Measurements from ENCODE around the gene F13A1.

F13A1 gene

DNA sequence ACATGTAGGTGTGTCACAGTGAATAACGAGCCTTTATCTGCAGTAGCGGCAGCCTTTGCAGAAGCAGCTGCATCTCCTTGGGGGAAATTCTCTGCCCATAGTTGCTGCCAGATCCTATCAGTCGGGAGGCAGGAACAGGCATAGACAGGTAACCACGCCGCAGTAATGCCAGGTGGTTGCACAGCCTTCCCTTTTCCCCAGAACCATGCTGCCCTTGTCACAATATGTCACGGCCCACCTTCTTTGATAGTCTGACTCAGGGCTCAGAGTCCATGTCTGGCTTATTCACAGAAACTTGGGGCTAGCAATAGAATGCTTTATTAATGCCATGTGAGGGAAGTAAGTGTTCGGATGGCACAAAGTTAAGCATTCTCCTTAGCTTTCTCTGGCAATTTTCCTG is 76.6 kb downstream of the F13A1 start:
- no peak for DNase-seq (ENCODE audit: low read depth)

GRCh38 chr6:6239598-6240581 is 80.6 kb downstream of the F13A1 start:
- no peak for DNase-seq (ENCODE audit: low read depth)

DNA sequence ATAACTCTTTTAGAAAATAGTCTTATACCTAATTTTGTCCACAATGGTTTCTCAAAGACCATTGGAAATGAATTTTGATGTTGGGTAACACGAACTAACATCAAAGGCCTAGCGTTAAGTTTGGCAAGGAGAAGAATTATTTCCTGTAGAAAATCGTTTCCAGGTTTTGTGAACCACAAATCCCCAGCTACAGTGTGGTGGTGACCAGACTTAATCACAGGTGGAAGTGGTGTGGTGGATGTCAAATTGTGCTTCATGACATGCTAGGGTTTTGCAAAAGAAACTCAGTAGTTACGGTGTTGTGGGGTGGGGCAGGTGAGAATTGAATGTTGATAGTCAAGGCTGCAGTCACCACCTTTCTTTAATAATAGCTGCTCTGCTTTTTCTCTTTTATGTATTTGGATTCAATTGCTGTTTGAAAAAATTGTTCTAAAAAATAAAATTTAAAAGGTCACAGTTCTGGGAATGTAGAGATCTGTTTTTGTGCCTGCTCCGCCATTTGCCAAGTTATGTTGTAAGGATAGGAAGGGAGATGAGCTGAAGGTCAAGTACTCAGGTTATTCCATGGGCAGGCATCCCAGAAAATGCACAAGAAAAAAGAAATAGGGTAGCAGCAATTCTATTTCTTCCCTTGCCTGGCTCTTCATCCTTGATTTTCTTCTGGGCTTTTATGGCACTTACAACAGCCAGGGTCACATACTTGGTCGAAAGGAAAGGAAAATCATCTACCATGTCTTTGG is 83.6 kb downstream of the F13A1 start:
- no peak for DNase-seq (ENCODE audit: low read depth)

- DNase-seq (ENCODE audit: low read depth), result no peak
Measured at GRCh38 chr6:6235786-6236185, 84.7 kb downstream of the F13A1 start.

- DNase-seq (ENCODE audit: low read depth), result no peak
Measured at GRCh38 chr6:6234963-6235362, 85.5 kb downstream of the F13A1 start.

- no peak for DNase-seq (ENCODE audit: low read depth)
Measured at GRCh38 chr6:6230286-6230685, 90.2 kb downstream of the F13A1 start.

GRCh38 chr6:6227896-6228295 is 92.6 kb downstream of the F13A1 start:
- no peak for DNase-seq (ENCODE audit: low read depth)

GRCh38 chr6:6225885-6226529 is 94.5 kb downstream of the F13A1 start:
- no peak for DNase-seq (ENCODE audit: low read depth)

DNA sequence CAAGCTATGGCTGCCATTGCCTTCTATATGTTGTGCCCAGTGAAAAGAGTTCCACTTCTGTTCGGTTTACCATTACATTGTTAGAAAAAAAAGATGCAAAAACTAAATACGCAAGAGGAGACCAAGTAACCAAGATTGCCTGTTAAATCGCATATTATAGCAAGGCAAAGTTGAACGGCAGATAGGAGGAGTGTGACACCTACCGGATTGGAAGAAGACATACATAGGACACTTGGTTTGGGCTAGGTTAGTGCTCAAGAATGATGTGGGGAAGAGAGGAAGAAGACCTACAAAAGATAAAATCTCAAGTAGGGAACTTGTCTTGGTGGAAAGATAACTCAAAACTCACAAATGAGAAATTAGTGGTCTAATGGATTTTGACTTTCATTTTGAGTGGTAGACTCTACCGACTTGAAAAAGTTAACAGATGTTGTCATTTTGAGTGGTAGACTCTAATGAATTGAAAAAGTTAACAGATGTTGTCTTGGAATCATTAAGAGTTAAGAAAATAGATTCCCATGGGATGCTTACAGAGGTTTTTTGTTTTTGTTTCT is 95.5 kb downstream of the F13A1 start:
- DNase-seq (ENCODE audit: low read depth), result no peak

DNA sequence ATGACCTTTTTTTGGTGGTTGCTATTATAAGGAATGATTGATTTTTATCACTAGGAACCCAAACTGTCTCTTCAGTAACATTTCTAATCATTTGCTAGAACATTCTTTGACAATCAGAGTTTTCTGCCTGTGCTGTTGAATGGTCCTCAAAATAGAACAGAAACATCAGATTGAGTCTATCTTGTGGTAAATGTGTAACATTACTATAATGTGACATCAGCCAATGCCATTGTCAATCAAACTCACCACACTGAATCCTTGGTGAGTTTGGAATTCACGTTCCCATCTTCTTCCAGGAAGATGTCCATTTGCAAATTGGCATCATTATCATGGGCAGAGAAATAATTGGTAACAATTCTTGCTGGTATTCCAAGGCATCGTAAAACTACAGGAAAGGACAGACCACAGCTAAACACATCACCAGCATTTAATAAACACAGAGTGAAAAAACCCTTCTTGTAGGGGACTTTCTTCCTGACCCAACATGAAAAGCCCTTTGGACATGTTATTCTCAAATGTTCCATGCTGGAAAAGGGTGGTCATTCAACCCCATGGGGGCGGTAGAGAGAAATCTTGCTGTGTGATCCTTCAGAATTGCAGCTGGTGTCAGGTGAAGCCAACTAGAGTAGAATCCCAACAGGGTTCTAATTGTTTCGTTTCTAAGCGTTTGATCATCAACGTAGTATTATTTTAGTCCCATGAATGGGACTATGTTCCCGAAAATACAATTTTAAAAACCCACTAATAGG is 98.5 kb downstream of the F13A1 start:
- no peak for DNase-seq (ENCODE audit: low read depth)

DNA sequence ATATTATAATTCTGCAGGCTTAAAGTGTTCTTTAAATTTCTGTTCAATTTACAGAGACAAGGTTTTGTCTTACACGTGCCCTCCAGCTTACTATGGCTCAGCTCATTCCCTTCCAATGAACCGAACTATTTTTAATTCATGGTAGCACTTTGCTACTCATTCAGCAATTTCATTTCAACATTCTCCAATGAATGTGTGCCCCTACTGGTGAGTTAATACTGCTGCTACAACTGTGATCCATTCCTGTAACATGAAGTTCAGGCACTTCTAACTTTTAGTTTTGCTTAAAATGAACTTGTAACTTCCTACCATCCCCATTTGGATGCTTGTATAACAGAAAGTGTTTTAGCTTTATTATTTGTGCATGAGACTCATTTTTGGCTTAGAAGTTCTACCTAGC is 99.7 kb downstream of the F13A1 start:
- no peak for DNase-seq (ENCODE audit: low read depth)

- DNase-seq (ENCODE audit: low read depth), result no peak
Measured at GRCh38 chr6:6219716-6220115, 100.7 kb downstream of the F13A1 start.

DNA sequence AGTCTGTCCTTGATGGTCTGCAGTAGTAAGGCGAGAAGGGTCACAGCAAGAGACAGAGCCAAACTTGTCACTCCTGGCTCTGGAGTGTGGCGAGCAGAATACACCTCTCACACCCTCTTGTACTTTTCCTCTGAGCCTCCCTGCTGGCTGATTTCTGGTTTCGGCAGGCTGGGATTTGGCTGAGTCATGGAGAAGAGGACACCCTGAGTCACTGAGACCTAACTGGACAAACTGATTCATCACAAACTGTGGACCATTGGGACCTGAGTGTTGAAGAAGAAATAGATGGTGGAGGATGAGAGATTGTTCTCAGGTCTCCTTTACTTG is 101.7 kb downstream of the F13A1 start:
- no peak for DNase-seq (ENCODE audit: low read depth)

DNA sequence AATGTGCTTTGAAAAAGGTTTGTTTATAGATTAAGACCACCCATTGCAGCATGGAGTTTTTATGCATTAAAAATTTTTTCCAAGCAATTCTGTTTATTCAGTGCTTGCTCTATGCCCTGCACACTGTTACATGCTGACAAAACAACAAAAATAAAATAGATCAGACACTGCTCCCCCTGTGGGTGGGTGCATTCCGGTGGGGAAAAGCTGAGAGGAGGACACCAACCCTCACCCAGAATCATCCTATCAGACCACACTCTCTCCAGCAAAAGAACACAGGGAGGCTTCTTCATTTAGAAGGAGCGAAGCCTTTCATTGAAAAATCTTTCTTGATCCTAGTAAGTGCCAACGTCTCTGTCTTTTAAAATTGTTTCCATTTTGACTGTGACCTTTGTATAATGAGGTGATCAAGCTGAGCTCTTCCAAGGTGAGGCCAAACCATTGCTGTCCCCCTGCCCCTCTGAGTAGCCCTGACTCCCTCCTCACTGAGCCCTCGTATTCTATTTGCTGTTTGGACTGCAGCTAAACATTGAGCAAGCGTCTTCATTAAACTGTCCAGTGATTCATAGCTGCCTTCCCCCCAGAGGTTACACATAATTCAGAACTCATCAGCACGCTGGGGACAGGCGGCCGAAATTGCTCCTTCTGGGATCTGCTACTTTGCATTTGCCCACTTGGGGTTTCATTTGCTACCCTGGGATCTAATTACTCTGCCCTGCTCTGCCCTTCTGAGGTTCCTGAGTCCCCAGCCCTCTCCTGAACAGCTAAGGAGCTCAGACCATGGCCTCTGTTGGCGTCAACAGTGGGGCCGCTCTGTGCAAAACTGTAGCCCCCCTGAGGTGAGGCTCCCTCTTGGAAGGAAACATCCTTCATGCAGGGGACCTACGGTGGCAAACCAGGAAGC is 102.4 kb downstream of the F13A1 start:
- DNase-seq (ENCODE audit: low read depth), result no peak

GRCh38 chr6:6210994-6211393 is 109.5 kb downstream of the F13A1 start:
- DNase-seq (ENCODE audit: low read depth), result no peak

GRCh38 chr6:6202886-6203285 is 117.6 kb downstream of the F13A1 start:
- DNase-seq (ENCODE audit: low read depth), result no peak

DNA sequence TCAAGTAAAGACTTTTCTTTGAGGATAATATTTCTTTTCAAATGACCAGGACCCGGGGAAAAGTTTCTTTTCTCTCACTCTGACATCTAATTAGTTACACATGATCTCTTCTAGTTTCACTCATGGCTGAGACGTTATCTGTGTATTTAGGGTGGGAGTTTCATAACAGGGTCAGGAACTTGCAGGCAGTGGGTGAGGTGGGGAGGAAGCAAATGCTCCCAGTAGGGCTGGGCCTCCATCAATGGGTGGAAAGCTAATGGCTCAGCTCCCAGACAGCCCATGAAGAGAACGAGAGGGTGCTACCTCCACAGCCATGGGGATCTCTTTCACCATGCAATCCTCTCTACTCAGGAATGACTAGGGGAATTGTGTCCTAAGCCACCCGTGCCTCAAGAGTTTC is 119.3 kb downstream of the F13A1 start:
- no peak for DNase-seq (ENCODE audit: low read depth)

DNA sequence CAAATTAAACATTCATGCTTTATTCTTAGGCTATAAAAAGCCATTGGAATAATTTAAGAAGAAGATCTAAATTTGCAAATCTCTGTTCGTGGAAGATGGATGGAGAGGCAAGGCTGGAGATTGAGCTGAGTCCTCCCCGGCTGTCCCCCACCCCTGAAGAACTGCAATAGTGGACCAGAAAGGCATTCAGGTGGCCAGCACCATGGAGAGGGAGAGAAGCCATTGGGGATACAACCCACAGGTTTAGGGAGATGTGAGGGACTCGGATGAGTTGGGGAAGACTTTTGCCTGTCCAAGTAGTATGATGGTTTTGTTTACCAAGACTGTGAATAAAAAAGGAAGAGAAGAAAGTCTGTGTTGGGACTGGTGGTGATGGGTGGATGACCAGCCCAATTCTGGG is 120.8 kb downstream of the F13A1 start:
- DNase-seq (ENCODE audit: low read depth), result no peak

DNA sequence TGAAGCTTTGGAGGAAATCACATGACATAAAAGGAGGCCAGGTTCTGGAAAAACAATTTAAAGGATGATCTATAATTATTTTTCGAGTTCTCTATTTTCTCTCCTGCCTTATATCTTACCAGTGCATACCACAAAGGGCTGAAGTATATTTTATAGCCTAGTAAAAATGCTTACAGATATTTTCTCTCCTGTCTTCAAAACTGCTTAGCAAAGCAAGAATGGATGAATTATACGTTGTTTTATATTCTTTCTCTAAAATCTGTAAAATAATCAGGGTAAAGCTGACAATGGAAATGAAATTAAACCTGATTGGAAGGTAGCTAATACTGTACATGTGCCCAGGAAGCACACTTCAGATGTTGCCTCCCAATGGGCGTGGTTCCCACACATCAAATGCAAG is 123.7 kb downstream of the F13A1 start:
- DNase-seq (ENCODE audit: low read depth), result no peak

DNA sequence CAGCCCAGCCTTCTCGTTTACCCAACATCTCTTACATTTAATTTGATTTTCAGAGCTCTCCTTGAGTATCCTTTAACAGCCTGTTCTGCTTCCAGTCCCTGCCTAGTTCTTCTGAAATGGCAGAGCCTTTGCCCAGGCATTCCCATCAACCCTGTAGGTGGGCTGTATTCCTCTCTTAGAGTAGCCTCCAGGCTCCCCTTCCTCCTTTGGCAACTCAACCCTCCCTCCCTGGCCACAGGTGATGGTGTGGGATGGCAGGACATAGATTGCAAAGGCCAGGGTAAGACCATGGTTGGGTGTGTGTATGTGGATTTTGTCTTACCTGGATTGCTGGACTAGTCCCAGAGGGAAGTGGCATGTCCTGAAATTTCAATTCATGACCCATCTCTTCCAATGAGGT is 125.4 kb downstream of the F13A1 start:
- no peak for DNase-seq (ENCODE audit: low read depth)

DNA sequence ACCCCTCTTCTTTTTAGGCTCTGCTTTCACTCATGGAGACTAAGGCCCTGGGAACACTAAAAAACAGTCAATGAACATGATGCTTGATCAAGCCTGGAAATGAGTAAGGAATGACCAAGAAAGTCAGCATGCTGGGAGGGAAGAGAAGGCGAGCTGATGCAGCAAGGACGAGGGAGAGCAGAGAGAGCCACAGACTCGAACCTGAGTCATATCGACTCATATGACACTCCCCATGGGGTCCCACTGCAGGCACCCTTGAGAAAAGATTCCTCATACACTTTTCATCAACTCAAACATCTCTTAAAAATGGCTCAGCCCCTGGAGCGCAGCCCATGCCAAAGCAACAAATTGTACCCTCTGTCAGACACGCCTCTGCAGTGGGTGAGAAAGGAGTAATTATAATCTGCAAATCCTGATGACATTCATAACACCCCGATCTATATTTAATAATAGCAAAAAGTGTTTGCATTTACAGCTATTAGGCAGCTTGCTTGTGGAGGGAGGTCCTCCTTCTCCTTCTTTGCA is 127.2 kb downstream of the F13A1 start:
- no peak for DNase-seq (ENCODE audit: low read depth)

Data from stimulated activated CD4-positive, alpha-beta T cell treated with anti-CD3 and anti-CD28 coated beads, Interleukin-2, amount 100 ng/mL, for 4 hours (primary cell).